KMS-11 (cell line): ENCODE results near the gene ABITRAM.
"Not testable (repeated sequence)": the region's sequence is repeated elsewhere in the genome, so short reads cannot be mapped to it uniquely, and the experiment has no call there.

Source experiments
- H2AFZ ChIP-seq: fragments of 200-600 bp; sonication (generic); 2 replicates; pipeline ENCODE4 v1.6.1; 2016; ENCODE audit warnings: antibody characterized with exemption, mixed run types, low read depth
- H3K27ac ChIP-seq: fragments of 200-600 bp; sonication (generic); 2 replicates; pipeline ENCODE4 v1.6.1; 2016; ENCODE audit warnings: mild to moderate bottlenecking, mixed run types
- H3K27me3 ChIP-seq: fragments of 200-600 bp; sonication (generic); 2 replicates; pipeline ENCODE4 v1.6.1; 2017; ENCODE audit warnings: mild to moderate bottlenecking, low read depth, mixed run types, moderate library complexity; ENCODE audit not compliant: insufficient read depth
- H3K36me3 ChIP-seq: fragments of 200-600 bp; sonication (generic); 2 replicates; pipeline ENCODE4 v1.6.1; 2017; ENCODE audit warnings: mild to moderate bottlenecking, mixed run types; ENCODE audit not compliant: insufficient read depth
- H3K4me1 ChIP-seq: fragments of 200-600 bp; sonication (generic); 2 replicates; pipeline ENCODE4 v1.6.1; 2016; ENCODE audit warnings: mild to moderate bottlenecking, low read depth, mixed run types; ENCODE audit not compliant: poor library complexity, severe bottlenecking
- H3K4me2 ChIP-seq: fragments of 200-600 bp; sonication (generic); 2 replicates; pipeline ENCODE4 v1.7.0; 2016; ENCODE audit warnings: mild to moderate bottlenecking, mixed run types
- H3K4me3 ChIP-seq: fragments of 200-600 bp; sonication (generic); IDR thresholded peaks from 2 replicates; pipeline ENCODE4 v1.6.1; 2017; ENCODE audit warnings: low read depth, low read length, mixed read lengths; ENCODE audit not compliant: insufficient read depth
- H3K79me2 ChIP-seq: fragments of 200-600 bp; sonication (generic); 2 replicates; pipeline ENCODE4 v1.6.1; 2016; ENCODE audit warnings: low read depth, mixed run types; ENCODE audit not compliant: insufficient read depth
- H3K9ac ChIP-seq: fragments of 200-600 bp; sonication (generic); 2 replicates; pipeline ENCODE4 v1.6.1; 2016; ENCODE audit warnings: mild to moderate bottlenecking, mixed run types
- H4K20me1 ChIP-seq: fragments of 200-600 bp; sonication (generic); 2 replicates; pipeline ENCODE4 v1.6.1; 2016; ENCODE audit warnings: mild to moderate bottlenecking, mixed run types; ENCODE audit not compliant: insufficient read depth
- TF ChIP-seq, protein P1 (sequence below): fragments of 200-600 bp; sonication (generic); conservative IDR thresholded peaks from 2 replicates; pipeline ENCODE4 v1.6.1; 2017; ENCODE audit warnings: low read depth, mild to moderate bottlenecking, antibody characterized with exemption, low read length, moderate library complexity, mixed read lengths

The ABITRAM gene, protein sequence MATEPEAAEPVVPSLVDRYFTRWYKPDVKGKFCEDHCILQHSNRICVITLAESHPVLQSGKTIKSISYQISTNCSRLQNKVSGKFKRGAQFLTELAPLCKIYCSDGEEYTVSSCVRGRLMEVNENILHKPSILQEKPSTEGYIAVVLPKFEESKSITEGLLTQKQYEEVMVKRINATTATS

DNA sequence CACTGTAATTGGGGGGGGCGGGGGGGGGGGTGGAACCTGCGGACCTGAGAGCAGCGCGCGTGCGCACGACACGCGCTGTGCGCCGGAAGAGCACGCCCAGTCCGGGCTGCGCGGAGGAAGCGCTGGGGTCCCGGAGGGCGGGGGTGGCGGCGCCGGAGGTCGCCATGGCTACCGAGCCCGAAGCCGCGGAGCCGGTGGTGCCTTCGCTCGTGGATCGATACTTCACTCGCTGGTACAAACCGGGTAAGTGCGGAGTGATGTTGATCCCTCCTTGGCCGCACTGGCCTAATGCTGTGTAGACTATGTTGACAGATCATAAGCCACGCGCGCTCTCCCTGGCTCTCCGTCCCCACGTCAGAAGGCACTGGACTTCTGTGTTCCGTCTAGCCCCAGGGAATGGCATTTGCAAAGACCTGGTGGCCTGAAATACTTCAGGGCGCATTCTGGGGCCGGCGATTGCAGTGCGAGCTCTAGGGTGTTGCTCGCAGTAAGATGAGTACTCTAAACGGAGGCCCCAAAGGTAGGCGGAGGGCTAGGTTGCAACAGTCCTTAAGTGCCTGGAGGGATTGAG lies at the start of gene ABITRAM:
Gene ABITRAM (plus strand): TSS at position 78 of the 571 bp plus-strand sequence. CDS start 87 bp downstream, at position 165.
- Histone ChIP-seq H3K9ac (peak within 1 kb of the TSS; percentile 66), H3K27ac (peak within 1 kb of the TSS; percentile 68), H3K27me3 (no peaks in the 10 kb centered on the region), H3K4me2 (peak within 1 kb of the TSS; percentile 95), H2AFZ (peak within 1 kb of the TSS; percentile 98), H3K36me3 (no peaks in the 10 kb centered on the region), H3K4me1 (peaks cover 20% of the 10 kb centered on the region), H3K4me3 (no peak within 1 kb of the TSS), H3K79me2 (peaks cover 35% of the 10 kb centered on the region; the same call in 1 of the 2 replicates), H4K20me1 (no peaks in the 10 kb centered on the region)
- TF ChIP-seq, protein P1, sequence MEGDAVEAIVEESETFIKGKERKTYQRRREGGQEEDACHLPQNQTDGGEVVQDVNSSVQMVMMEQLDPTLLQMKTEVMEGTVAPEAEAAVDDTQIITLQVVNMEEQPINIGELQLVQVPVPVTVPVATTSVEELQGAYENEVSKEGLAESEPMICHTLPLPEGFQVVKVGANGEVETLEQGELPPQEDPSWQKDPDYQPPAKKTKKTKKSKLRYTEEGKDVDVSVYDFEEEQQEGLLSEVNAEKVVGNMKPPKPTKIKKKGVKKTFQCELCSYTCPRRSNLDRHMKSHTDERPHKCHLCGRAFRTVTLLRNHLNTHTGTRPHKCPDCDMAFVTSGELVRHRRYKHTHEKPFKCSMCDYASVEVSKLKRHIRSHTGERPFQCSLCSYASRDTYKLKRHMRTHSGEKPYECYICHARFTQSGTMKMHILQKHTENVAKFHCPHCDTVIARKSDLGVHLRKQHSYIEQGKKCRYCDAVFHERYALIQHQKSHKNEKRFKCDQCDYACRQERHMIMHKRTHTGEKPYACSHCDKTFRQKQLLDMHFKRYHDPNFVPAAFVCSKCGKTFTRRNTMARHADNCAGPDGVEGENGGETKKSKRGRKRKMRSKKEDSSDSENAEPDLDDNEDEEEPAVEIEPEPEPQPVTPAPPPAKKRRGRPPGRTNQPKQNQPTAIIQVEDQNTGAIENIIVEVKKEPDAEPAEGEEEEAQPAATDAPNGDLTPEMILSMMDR = no peak

DNA sequence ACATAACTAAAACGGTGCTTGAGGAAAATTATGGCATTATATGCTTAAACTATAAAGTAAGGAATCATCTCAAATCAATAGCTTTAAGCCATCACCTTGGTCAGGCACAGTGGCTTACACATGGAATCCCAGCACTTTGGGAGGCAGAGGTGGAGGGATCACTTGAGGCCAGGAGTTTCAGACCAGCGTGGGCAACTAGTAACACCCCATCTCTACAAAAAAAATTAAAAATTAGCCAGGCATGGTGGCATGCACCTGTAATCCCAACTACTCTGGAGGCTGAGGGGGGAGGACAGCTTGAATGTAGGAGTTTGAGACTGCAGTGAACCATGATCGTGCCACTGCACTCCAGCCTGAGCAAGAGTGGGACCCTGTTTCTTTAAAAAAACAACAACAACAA lies 49.5 kb upstream of the ABITRAM start:
- Histone ChIP-seq H3K79me2 (no peaks in the 10 kb centered on the region), H3K4me1 (peaks cover 38% of the 10 kb centered on the region), H2AFZ (no peak overlapping the region), H3K9ac (no peak overlapping the region), H3K36me3 (no peaks in the 10 kb centered on the region), H3K4me2 (0 out of 2 replicates have a peak overlapping the region, but pooled peaks have one; percentile 21), H3K27ac (no peak overlapping the region), H3K4me3 (no peak overlapping the region), H3K27me3 (no peaks in the 10 kb centered on the region), H4K20me1 (no peaks in the 10 kb centered on the region)
- TF ChIP-seq, protein P1 = no peak

DNA sequence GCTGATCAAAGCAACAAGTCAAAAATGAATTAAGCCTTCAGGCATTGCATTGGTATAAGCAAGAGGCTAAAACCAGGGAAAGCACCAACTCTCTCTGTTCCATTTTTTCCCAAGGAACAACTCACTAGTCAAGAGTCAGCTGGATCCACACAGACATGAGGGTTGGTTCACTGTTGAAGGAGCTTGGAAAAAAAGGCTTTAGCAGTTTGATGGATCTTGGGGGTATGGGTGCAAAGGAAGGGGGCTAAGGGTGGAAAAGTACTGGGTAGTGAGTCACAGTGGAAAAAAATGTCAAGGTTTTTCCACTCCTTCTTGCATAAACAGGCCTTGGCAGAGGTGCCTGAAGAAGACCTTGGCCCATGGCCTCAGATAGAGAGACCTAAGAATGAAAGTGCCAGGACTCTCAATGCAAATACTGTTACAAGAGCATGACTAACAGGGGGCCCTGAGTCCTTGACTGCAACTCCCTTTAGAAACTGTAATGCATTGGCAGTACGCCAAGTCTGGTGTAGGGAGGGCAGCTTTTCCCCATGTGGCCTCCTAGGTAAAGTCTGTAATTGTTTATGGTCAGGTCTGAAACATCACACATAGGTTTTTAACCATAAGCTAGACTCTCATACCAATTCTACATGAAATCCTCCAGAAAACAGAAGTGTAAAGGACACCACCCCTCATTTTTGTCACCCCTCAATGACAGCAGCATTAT lies 48.4 kb upstream of the ABITRAM start:
- no peak overlapping the region for H3K9ac ChIP-seq
- peak overlapping the region; percentile 21 for H3K4me2 ChIP-seq

DNA sequence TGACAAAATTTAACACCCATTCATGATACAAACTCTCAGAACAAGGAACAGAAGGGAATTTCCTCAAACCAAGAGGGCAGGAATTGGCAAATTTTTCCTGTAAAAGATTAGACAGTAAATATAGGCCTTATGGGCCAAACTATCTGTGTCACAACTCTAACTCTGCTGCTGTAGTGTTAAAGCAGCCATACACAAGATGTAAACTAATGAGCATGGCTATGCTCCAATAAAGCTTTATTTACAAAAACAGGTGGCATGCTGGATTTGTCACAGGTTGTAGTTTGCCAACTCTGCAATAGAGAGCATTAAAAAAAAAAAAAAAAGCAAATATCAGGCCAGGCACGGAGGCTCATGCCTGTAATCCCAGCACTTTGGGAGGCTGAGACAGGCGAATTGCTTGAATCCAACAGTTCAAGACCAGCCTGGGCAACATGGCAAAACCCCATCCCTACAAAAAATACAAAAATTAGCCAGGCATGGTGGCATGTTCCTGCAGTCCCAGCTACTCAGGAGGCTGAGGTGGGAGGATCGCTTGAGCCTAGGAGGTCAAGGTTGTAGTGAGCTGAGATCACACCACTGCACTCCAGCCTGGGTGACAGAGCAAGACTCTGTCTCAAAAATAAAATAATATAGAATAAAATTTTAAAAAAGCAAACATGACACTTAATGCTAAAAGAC lies 47.5 kb upstream of the ABITRAM start:
- Histone ChIP-seq H3K4me1 (peaks cover 45% of the 10 kb centered on the region), H3K4me2 (peak overlapping the region; percentile 21), H3K27ac (peak overlapping the region; percentile 42)
- H3K4me3 ChIP-seq, H4K20me1 ChIP-seq, H3K36me3 ChIP-seq, H3K79me2 ChIP-seq, H3K27me3 ChIP-seq, H3K9ac ChIP-seq, H2AFZ ChIP-seq: not testable (repeated sequence)

More for the DNA sequence above, 48.4 kb upstream of the ABITRAM start:
- Histone ChIP-seq H3K4me1 (peaks cover 45% of the 10 kb centered on the region), H3K27ac (peak overlapping the region; percentile 42), H4K20me1 (no peaks in the 10 kb centered on the region), H3K79me2 (no peaks in the 10 kb centered on the region), H3K27me3 (no peaks in the 10 kb centered on the region), H3K4me3 (no peak overlapping the region), H2AFZ (no peak overlapping the region), H3K36me3 (no peaks in the 10 kb centered on the region)
- TF ChIP-seq, protein P1 = no peak
